Right renal pelvis (tissue), 4 donors: ENCODE measurements around the gene HDHD5. TPM values are rescaled to one million over a fixed set of nuclear protein-coding genes. Genes with fewer than 3 reads are reported as not detected.
A peak's percentile ranks its signal among the peaks of the same experiment; 100 is the strongest.

Experiments used
- DNase-seq, 4 donors: peaks; one replicate each; pipeline ENCODE4 v3.0.0-alpha.2; 2013; ENCODE audit warnings: low read depth in 4 of 4, low spot score in 3 of 4, missing footprints in 1 of 4
- polyA plus RNA-seq, 4 donors: library from polyadenylated mRNA; unstranded; fragments of 120-200 nt; gene quantifications; one replicate each; pipeline ENCODE4 v1.2.1, GENCODE V29; 2013; ENCODE audit not compliant: insufficient read length in 4 of 4

Gene HDHD5
- polyA plus RNA-seq, 4 donors = 34.0 to 43.6 (median 34.7) TPM

DNA sequence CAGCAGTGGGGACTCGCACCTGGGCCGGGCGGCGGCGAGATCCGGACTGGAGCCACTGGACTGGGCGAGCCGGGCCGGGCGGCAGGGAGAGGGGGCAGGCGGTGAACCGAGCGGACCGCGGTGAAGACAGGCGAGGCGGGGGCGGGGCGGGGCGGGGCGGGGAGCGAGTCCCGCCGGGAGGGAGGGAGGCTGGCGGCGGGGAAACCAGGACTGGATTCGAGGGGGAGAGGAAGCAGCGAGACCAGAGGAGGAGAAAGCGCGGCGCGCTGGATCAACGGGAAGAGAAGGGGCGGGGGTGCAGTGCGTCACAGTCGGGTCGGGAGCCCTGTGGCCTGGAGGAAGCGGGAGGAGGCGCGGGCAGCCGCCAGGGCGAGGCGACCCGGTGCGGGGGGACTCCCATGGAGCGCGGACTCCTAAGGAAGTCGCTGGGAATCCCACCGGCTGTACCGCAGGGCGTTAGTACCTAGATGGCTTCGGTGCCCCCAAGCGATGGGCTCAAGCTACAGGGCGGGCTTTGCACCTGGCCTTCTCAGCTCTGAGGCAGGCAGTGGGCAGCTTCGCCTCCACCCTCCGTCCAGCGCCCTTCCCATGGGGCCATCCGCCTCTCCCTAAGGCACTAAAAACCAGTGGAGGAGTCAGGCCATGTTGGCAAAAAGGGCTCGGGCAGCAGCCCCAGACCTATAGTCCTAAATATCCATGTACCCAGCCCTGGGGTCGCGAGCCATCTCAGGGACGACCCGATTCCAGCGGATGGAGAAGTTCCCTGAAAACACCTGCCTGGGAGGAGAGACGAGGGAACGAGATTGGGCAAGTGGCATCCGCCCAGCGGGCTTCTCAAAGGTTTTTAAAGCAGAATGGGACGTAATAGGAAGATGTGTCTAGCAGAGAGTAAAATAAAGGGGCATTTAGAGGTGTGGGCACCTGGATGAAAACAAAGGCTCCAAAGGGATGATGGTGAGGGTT lies 37.6 kb downstream of the HDHD5 start, which contains the start of gene TMEM121B:
Gene TMEM121B (minus strand): TSS at position 128 of the 963 bp plus-strand sequence. CDS start 233 bp downstream, outside the sequence.
- peak in 3 of 4 donors; percentile 28 to 46 (median 38) for DNase-seq

DNA sequence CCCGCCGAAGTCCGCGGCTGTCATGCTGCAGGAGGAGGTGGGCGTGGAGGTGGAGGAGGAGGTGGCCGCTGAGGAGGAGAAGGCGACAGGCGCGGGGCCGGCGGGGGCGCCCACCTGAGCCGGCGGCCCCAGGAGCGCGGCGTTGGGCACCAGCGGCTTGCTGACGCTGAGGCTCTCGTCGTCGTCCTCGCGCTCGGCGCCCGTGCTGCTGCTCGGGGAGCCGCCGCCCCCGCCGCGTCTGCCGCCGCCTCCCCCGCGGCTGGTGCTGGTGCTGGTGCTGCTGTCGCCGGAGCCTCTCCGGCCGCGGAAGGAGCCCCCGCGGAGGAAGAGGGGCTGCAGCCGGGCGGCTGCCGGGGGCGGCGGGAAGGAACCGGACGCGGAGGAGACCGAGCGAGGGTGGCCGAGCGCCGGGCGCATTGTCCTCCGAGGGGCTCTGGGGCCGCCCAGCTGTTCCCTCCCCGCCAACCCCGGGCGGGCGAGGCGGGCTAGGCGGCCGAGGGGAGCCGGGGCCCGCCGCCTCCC lies 38.3 kb downstream of the HDHD5 start:
- DNase-seq = no peak

DNA sequence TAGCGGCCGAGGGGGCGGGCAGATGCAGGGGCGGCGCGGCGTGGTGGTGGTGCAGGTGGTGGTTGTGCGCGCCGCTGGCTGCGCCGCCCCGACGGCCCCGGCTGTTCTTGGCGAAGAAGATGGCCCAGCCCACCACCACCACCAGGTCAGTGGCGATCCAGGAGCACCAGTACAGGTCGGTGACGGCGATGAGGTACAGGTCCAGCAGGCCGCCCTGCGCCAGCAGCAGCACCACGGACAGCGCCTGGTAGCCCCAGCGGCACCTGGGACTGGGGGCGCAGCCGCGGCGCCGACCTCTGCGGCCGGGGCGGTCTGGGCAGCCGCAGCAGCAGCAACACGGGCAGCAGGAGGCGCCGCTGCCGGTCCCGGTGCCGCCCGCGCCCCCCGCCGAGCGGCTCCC lies 38.8 kb downstream of the HDHD5 start:
- DNase-seq = peak in 3 of 4 donors; percentile 34 to 56 (median 53)

DNA sequence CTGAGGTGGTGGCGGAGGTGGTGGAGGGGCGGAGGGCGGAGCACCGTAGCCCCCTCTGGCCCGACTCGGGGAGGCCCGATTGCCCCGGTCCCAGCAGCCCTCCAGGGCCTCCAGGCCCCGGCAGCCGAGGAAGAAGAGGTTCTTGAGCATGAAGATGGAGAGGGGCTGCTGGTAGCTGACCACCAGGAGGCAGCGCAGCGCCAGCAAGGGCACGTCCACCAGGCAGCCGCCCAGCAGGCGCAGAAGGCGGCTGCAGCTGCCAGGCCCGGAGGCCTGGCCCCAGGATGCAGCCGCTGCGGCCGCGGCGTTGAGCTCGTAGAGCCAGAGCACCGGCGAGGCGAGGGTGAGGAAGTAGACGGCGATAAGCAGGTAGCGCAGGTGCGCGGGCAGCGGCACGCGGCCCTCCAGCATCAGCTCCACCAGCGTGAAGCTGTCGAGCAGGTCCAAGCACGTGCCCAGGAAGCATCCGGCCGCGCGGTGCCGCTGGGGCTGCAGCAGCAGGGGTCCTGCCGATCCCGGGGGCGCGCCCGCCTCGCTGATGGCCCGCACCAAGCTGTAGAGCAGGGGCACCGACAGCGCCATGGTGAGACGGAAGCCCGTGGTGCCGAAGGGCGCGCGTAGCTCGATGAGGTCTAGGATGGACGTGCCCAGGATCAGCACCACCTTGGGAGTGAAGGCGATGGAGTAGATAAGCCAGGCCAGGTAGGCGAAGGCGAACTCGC lies 39.4 kb downstream of the HDHD5 start:
- no peak for DNase-seq

DNA sequence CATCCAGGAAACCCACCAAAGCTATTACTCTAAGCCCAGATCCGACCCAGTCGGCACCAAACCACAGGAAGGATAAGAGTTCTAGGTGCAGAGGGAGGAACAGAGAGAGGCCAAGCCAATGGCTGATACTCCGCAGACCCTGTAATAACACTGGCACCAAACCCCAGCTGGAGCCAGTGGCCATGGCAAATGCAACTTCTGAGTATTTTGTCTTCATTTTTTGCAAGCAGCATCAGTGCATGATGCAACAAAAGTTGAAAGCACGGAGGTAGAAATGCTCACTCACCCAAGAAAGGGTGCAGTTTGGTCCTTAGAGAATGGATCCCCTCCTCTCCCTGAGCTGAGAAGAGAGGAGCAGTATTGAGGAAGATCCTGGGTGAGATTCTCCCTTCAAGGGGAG lies 40.7 kb downstream of the HDHD5 start:
- no peak for DNase-seq

DNA sequence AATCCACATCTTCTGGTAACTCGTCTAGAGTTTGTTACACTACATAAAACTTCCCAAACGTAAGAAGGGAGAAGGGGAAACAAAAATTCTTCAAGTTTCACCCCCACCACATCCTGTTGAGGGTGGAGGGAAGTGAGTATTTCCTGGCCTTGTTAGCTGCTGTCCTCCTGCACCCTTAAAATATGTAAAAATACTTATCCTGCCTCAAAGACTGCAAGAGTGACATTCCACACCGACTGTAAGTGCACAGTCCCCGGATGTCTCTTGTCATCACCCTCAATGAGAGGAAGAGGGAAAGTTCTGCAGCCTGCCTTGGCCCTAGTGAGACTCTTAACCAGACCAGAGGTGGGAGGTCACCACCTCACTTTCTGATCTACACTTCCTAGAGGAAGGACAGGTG lies 41.2 kb downstream of the HDHD5 start:
- no peak for DNase-seq

DNA sequence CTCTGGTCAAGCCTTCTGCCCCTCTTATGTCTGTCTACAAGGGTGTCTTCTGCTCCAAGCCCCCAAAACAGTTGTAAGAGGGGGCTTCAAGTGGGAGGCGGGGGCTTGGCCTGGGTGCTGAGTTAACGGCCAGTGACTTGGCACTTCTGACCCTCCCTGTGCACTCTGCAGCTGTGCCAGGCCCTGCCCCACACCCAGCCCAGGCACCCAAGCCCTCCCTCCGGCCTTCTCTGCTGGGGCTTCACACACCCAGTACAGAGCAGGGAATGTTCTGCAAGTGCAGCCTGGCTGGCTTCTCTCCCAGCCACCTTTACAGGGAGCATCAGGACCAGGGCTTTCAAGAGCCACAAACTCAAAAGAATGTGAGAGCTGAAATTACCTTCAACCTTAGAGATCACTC lies 41.7 kb downstream of the HDHD5 start:
- no peak for DNase-seq

DNA sequence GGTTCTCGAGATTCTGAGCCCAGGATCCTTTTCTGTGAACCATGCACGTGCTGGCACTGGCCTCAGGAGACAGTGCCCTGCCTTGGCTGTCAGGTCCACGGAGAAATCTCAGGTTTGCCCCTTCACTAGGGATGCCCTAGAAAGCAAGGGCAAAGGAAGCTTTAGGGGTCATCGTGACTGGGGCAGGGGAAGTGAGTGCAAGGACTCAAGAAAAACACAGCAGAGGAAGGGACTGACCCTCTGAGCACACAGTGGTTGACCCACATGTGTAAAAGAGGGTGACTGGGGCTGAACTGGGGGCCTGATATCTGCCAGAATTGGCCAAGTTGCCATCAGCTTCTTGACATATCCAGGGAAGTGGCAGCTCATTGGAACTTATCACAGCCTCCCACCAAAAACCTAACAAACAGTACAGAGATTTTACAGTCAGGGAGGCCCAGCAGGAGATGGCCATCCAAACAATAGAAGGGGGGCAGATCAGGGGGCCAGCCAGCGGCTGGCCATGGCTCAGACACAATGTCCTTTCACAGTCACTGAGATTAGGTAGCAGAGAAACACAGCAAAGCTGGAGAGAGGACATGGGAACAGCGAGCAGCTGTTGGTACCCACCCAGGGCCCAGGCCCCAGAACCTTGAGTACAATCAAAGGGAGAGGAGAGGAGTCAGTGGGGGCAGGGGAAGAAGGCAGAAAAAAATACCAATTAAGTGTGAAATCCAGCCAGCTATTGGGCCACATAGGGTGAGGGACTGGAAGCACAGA lies 42.3 kb downstream of the HDHD5 start:
- DNase-seq = no peak

DNA sequence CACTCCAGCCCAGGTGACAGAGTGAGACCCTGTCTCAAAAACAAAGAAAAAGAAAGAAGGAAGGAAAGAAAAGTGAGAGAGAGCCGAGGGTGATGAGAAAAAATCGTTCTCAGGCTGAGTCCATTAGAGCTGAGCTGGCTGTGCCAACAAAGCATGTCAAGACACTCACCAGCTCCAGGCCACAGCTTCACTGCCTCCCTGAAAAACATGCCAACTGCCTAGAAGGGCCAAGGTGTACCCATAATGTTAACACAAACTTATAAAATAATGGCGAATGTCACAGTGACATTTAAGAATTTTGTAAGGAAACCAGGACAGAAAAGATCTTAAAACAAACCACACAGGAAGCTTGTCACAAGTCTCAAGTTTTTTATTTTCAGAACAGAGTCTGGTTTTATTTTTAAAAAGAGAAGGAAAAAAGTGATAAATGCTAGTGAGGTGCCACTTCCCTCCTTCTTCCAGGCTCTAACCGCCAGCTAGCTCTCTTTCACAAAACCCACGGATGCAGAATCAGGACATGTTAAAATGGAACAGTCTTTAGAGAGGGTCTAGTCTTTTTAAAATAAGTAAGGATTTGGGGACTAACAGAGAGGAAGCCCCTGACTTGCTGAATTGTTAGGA lies 43.0 kb downstream of the HDHD5 start:
- no peak for DNase-seq

DNA sequence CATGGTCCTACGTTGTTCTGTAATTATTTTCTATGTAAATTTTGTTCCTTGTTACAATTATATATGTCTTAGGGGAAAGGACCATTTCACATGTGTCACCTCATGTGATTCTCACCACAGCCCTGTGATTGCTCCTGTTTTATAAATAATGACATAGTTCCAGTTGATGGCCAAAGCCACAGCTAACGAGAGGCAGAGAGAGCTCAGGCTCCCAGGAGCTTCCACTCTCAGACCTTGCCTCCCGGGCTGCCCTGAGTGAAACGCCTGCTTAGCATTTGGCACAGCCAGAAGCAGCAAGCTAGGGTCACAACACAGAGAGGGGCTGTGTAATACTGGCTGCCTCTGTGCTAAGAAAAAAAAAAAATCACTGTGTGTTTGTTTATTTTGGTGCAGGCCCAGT lies 43.8 kb downstream of the HDHD5 start:
- DNase-seq = no peak

DNA sequence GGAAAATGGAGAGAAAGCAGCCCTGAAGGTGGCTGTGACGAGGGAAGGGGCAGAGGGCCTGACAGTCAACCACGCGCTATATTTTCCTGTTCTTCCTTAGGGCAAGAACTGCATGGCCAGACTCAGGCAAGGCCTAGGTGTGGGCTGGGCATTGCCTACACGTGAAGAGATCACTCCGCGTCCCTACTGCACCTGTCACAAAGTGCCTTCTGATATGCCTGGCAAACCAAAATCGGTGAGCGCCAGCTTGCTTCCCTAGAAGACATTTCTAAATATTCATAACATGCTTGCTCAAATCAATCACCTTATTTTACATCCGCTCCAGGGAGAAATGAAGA lies 44.2 kb downstream of the HDHD5 start:
- no peak for DNase-seq

DNA sequence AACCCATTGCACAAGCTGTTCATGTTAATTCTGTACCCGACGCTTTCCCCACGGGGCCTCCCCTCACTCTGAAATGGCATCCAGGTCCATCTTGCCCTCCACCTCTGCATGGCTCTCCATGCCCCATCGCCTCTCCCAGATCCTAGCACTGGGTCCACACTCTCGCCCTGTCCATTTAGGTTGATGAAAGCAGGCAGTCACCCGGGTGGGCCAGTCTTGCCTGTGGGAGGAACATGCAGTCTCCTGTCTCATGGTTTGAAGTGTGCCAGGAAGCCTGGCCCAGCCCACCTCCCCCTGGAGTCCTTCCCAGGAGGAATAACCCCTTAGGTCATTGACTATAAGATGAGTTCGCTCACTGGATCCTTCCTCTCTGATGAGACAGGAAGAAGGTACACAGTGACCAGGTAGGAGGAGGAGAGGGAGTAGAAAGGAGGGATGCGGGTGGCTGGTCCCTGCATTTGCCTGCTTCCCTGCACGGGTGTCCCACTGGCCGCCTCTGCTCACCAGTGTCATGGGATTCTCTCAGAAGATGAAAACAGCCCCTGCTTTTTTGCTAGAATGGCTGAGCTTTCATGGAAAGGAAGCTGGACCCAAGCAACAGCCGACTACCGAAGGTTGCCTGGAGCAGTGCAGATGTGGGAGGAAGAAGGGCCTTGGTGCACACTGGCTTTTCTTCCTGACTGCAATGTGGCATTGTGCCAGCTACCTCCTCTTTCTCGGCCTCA lies 44.7 kb downstream of the HDHD5 start:
- no peak for DNase-seq

DNA sequence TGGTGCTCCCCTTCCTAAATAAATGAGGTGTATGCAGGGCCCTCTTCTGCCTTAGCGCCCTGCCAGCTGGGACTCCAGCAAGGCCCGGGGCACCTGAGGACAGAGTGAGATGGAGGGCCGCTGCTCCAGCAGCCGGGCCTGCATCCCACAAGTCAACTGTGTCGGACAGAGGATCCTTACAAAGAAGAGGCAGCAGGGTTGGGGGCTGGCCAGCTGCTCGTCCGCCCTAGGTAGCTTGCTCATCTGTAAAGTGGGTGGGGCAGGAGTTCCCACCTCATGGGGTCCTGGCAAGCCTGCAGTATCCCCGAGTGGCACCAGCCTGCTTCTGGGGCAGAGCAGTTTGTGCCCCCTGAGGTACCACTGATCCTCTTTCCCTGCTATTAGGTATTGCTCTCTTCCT lies 45.5 kb downstream of the HDHD5 start:
- DNase-seq = no peak

DNA sequence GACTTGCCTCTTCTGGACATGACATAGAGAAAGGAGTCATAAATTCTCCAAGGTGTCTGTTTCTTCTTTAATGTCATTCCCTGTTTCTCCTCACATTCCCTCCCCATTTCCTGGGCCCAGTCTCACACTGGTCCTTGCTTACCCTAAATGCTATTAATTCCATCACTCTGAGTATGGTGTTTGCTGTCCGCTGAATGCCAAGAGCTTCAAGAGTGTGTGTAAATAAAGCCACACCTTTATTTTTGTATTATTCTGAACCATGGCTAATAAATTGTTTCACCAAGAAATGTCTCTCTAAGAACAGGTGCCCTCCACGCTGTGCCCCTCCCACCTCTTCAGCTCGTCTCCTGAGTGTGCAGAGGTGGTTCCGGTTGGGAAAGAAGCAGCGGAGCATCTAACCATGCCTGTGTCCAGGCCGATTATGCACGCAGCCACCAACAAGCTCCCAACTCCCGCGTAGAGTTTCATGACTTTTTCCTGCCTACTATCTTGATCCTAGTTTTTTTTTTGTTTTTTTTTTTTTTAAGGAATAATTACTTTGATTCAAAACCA lies 46.5 kb downstream of the HDHD5 start:
- no peak for DNase-seq

DNA sequence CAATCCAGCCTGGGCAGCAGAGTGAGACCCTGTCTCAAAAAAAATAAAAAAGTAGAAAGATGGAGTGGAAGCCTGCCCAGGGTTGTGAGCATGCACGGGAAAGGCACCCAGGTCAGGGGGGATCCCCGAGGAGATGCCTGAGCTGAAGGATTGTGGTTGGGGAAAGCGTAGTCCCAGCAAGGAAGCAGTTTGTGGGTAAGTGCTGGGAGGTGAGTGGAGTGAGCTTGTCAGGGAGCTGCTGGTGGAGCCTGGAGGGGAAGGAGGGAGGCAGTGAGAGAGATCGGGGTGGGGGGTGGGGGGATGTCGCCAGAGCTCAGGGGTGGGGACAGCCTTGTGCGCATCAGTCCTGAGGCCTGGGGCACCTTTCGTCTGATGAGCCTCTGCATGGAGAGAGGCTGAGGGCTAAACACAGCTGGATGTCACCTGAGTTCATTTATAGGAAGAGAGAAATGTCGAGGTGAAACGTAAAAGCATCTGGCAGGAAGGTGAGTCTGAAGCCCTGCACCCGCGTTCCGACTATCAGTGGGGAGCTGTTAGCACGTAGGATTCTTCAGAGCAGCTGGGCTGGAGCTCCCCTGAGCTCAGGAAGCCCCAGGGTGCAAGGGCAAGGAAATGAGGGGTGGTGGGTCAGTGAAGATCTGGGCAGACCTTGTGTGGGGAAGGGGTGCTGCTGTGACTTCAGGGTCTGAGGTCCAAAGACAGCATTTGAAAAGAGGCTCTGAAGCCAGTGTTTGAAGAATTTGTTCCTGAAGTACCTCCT lies 48.1 kb downstream of the HDHD5 start:
- no peak for DNase-seq

DNA sequence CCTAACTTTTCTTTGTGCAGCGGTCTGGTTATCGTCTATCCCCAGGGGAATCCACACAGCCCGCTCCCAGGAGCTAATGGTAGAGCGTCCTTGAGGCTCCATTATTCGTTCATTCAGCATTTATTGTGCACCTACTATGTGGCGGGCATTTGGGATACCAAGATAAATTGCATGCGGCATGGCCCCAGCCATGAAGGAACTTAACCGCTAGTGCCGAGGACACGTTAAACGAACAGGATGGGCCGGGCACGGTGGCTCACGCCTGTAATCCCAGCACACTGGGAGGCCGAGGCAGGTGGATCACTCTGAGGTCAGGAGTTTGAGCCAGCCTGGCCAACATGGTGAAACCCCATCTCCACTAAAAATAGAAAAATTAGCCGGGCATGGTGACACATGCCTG lies 49.1 kb downstream of the HDHD5 start:
- no peak for DNase-seq

DNA sequence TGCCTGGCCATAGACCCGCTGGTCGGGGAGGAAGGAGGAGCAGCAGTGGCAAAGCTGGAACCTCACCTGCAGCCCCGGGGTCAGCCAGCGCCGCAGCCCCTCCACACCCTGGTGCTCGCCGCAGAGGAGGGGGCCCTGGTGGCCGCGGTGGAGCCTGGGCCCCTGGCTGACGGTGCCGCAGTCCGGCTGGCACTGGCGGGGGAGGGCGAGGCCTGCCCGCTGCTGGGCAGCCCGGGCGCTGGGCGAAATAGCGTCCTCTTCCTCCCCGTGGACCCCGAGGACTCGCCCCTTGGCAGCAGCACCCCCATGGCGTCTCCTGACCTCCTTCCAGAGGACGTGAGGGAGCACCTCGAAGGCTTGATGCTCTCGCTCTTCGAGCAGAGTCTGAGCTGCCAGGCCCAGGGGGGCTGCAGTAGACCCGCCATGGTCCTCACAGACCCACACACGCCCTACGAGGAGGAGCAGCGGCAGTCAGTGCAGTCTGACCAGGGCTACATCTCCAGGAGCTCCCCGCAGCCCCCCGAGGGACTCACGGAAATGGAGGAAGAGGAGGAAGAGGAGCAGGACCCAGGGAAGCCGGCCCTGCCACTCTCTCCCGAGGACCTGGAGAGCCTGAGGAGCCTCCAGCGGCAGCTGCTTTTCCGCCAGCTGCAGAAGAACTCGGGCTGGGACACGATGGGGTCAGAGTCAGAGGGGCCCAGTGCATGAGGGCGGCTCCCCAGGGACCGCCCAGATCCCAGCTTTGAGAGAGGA lies 49.8 kb downstream of the HDHD5 start:
- no peak for DNase-seq
